Measurements from ENCODE around the gene MACROH2A2.
"Not testable (repeated sequence)": the region's sequence is repeated elsewhere in the genome, so short reads cannot be mapped to it uniquely, and the experiment has no call there.

MACROH2A2 gene

DNA sequence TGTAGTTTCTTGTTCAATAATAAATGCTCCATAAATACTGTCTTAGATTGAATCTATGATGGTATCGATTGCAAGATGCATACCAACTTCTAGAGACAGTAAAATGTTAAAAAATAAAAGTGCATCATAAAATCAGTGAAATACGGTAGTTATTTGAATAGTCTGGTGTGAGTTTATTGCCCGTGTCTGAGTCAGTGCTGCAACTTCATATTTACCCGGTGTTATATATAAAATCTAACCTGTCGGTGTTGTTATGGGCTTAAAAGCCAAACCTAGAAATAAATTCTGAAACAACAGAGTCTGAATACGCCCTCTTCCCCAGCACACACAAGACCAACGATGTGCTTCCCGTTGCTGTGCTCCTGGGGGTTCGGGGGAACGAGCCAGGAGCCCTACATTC is 16.3 kb downstream of the MACROH2A2 start:
- DNase-seq: no peak

- DNase-seq: no peak
Measured at GRCh38 chr10:70069346-70069745, 16.7 kb downstream of the MACROH2A2 start.

DNA sequence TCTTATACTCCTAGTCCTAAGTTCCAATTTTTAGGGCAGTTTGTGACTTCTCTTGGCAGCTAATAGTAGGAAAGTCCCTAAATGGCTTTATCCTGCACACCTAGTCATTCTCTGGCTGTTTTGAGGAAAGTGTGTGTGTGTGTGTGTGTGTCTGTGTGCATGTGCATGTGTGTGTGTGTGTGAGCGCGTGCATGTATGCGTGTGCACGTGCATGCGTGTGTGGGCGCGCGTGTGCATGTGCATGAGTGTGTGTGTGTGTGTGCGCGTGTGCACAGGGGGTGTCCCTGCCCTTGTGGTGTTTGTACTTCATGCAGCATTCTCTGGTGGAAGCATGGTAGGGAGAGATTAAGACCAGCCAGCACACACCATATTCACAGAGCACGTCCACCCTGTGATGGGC is 18.2 kb downstream of the MACROH2A2 start:
- DNase-seq: no peak

DNA sequence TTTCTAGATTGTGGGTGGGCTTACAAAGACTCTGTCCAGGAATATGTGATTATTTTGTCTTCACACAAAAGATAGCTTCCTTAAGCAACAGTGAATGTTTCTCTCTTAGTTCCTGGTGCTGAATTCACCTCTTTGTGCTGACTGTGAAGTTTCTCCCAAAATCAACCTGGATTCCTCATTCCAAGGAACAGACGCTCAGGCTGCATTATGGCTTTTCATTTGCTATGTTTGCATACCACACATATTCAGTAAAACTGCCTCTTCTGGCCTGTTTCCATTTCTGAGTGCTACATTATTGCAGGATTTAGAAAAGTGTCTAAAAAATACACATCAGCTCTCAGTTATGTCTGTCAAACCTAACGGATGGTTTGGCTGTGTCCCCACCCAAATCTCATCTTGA is 21.5 kb downstream of the MACROH2A2 start:
- no peak for DNase-seq

- DNase-seq: no peak
Measured at GRCh38 chr10:70074971-70075370, 22.3 kb downstream of the MACROH2A2 start.

GRCh38 chr10:70078329-70078728 is 25.7 kb downstream of the MACROH2A2 start:
- no peak for DNase-seq

DNA sequence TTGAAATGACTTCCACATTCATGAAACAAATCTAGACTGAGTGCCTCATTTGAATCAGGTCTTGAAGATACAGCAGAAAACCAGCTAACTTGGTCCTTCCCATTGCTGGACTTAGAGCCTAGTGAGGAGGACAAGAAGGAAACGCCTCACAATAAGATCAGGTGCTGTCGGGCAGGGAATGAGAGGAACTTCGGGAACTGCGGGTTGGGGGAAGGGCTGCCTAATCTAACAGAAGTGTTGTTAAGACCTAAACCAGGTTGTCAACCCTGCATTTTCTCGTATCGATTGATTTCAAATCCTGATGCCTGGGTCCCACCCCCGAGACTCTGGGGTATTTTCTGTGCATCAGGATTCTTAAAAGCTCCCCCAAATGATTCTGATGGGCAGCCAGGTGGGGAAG is 26.3 kb downstream of the MACROH2A2 start:
- no peak for DNase-seq

- not testable (repeated sequence) for DNase-seq
Measured at GRCh38 chr10:70080789-70081188, 28.1 kb downstream of the MACROH2A2 start.

DNA sequence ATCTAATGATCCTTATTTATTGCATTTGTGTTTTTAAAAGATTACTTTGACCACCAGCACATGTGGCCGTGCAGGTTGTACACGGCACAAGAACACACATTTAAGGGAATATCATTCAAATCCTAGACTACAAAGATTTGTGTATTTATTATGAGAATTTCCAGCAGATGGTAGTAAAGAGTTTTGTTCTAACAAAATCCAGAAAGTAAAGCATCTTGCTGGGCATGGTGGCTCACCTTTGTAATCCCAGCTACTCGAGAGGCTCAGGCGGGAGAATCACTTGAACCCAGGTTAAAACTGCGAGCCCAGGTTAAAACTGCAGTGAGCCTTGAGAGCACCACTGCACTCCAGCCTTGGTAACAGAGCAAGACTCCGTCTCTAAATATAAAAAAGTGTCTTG is 31.5 kb downstream of the MACROH2A2 start:
- no peak for DNase-seq

DNA sequence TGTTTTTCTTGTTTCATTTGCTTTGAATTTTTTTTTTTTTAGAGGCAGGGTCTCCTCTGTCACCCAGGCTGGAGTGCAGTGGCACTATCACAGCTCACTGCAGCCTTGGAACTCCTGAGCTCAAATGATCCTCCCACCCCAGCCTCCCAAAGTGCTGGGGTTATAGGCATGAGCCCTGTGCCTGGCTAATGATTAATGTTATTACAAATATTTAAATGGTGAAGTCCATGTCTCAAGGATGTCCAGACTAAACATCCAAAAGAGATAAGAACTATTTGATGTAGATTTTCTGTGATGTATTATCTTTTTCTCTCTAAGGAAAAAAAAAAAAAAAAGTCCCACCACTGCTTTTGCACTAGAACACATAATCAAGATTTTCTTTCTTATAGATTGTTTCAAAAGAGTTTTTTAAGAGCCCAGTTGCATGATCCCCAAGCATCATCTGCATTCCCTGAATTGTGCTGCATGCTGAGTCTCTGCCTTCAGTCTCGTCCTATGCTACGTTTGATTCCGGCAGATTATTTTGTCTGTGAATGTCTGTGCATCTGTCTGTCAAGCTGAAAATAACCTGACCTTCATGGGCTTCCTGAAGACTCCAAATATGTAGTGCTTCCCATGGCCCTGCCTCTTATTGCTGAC is 33.4 kb downstream of the MACROH2A2 start:
- DNase-seq: no peak

GRCh38 chr10:70087616-70088307 is 35.1 kb downstream of the MACROH2A2 start:
- no peak for DNase-seq

DNA sequence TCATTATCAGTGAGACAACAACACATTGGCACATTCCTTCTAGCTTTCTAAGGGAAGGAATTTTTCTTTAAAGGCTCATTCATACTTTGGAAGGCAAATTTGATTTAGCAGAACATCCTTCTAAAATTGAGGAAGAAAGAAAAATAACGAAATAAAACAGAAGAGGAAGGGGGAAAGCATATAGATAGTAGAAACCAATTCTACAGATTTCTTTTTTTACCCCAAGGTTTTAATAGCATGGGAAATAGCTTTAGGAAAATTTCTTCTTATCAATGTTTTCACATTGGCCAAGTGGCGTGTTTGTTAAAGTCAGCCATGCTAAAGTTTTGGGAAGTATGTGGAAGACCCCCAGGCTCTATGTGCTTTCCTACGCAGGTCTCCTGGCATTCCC is 35.7 kb downstream of the MACROH2A2 start:
- no peak for DNase-seq

GRCh38 chr10:70090013-70090412 is 37.4 kb downstream of the MACROH2A2 start:
- DNase-seq: no peak

- no peak for DNase-seq
Measured at GRCh38 chr10:70090951-70091350, 38.3 kb downstream of the MACROH2A2 start.

GRCh38 chr10:70092389-70092718 is 39.7 kb downstream of the MACROH2A2 start:
- DNase-seq: no peak

GRCh38 chr10:70093335-70093944 is 40.8 kb downstream of the MACROH2A2 start:
- DNase-seq: no peak

DNA sequence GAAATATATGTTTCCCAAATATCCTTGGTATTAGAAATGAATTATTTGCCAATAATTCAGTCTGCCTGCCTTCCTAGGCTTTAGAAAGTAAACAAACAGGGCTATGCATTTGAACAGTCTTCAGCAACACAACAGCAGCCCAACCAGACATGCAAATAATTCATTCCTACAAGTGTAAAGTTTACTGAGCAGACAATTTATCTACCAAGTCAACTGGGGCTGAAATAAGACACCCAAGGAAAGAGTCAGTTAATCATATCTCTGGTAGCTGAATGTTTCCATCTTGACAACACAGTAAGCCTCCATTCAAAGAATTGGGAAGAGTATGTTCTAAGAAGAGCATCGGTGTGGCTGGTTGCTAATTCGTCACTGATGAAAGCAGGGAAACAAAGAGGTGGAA is 41.6 kb downstream of the MACROH2A2 start:
- DNase-seq: no peak

DNA sequence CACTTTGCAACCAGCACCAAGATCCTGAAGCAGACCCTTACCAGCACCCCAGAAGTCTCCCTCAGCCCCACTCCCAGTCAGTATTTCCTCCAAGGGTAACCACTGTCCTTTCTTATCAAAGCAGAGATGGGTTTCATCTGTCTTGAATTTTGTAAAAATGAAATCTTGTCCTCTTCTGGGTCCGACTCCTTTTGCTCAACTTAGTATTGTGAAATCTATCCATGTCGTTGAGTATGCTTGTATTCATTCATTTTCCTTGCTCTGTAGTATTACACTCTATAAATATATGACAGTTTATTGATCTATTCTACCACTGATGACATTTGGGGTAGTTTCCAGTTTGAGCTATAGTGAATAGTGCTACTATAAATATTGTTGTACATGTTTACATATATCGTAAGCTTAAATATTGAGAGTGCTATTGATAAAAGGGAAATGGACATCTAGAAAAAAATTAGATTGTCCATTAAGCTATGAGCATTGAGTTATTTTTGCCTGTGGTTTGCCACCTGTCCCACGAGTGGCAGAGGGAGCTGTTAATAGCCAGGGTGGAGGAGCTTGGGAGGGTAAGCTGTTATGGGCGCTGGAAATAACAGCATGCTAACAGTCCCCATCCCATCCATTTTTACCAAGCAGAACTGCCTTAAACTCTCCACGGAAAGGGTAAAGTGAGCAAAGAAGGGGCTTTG is 43.5 kb downstream of the MACROH2A2 start:
- DNase-seq: no peak

- DNase-seq: no peak
Measured at GRCh38 chr10:70096705-70097420, 44.2 kb downstream of the MACROH2A2 start.

- DNase-seq: no peak
Measured at GRCh38 chr10:70097459-70097858, 44.8 kb downstream of the MACROH2A2 start.

- no peak for DNase-seq
Measured at GRCh38 chr10:70098271-70098670, 45.6 kb downstream of the MACROH2A2 start.

- DNase-seq: not testable (repeated sequence)
Measured at GRCh38 chr10:70101068-70101562, 48.5 kb downstream of the MACROH2A2 start.

DNA sequence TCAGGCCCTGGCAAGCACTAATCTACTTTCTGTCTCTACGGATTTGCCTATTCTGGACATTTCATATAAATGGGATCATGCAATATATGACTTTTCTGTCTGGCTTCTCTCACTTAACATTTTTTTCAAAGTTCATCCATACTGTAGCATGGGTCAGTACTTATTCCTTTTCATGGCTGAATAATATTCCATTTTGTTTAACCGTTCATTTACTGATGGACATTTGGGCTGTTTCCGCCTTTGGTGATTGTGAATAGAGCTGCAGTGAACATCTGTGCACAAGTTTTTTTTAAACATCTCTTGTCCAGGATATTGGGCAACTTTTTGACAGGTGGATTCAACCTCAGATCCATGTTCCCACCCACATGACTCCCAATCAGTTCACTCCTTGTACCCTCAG is 49.0 kb downstream of the MACROH2A2 start:
- no peak for DNase-seq
